Kidney tubule cell (primary cell): ENCODE data around the gene PIGK.

Experiments used
- DNase-seq: peaks from one replicate; pipeline ENCODE4 v3.0.0-alpha.2; 2018; ENCODE audit warnings: low spot score

Gene PIGK

GRCh38 chr1:77096496-77097255 lies 122.6 kb downstream of the PIGK start:
- no peak for DNase-seq

- DNase-seq: no peak
These were observed 124.0 kb downstream of the PIGK start for GRCh38 chr1:77095236-77095635.

GRCh38 chr1:77089756-77090155 lies 129.5 kb downstream of the PIGK start:
- DNase-seq: no peak

- no peak for DNase-seq
These were observed 134.1 kb downstream of the PIGK start for GRCh38 chr1:77085109-77085508.

GRCh38 chr1:77084457-77084856 lies 134.8 kb downstream of the PIGK start:
- DNase-seq: no peak

GRCh38 chr1:77081834-77082233 lies 137.4 kb downstream of the PIGK start:
- no peak for DNase-seq

GRCh38 chr1:77076759-77077158 lies 142.5 kb downstream of the PIGK start:
- DNase-seq: no peak

- DNase-seq: peak; percentile 54
These were observed 151.2 kb downstream of the PIGK start for GRCh38 chr1:77068013-77068412.

- DNase-seq: no peak
These were observed 153.4 kb downstream of the PIGK start for GRCh38 chr1:77065693-77066342.

- no peak for DNase-seq
These were observed 155.0 kb downstream of the PIGK start for GRCh38 chr1:77064246-77064645.

- DNase-seq: peak; percentile 13
These were observed 156.1 kb downstream of the PIGK start for GRCh38 chr1:77063118-77063517.

GRCh38 chr1:77061162-77061561 lies 158.1 kb downstream of the PIGK start:
- no peak for DNase-seq

GRCh38 chr1:77060000-77060399 lies 159.2 kb downstream of the PIGK start:
- peak; percentile 14 for DNase-seq

- no peak for DNase-seq
These were observed 161.1 kb downstream of the PIGK start for GRCh38 chr1:77057994-77058585.

GRCh38 chr1:77056525-77056924 lies 162.7 kb downstream of the PIGK start:
- no peak for DNase-seq

GRCh38 chr1:77051425-77051824 lies 167.8 kb downstream of the PIGK start:
- no peak for DNase-seq

GRCh38 chr1:77048615-77049005 lies 170.6 kb downstream of the PIGK start:
- no peak for DNase-seq

- no peak for DNase-seq
These were observed 171.1 kb downstream of the PIGK start for GRCh38 chr1:77047978-77048614.

- DNase-seq: no peak
These were observed 171.7 kb downstream of the PIGK start for GRCh38 chr1:77047575-77047974.

GRCh38 chr1:77044133-77044849 lies 174.9 kb downstream of the PIGK start:
- DNase-seq: peak; percentile 68

GRCh38 chr1:77040826-77041225 lies 178.4 kb downstream of the PIGK start:
- DNase-seq: no peak

GRCh38 chr1:77039739-77040138 lies 179.5 kb downstream of the PIGK start:
- peak; percentile 94 for DNase-seq
